GM19438 (cell line): Measurements from ENCODE around the gene CYP3A4.
"Not testable (repeated sequence)": the region's sequence is repeated elsewhere in the genome, so short reads cannot be mapped to it uniquely, and the experiment has no call there.

ENCODE experiments used
- ATAC-seq: cut with Tn5 transposase; IDR thresholded peaks from one replicate; pipeline ENCODE4 v1.9.1; 2021; ENCODE audit warnings: low read depth; ENCODE audit not compliant: unreplicated experiment

CYP3A4 gene

GRCh38 chr7:99730238-99730810 is 53.7 kb downstream of the CYP3A4 start:
- ATAC-seq, result no peak

DNA sequence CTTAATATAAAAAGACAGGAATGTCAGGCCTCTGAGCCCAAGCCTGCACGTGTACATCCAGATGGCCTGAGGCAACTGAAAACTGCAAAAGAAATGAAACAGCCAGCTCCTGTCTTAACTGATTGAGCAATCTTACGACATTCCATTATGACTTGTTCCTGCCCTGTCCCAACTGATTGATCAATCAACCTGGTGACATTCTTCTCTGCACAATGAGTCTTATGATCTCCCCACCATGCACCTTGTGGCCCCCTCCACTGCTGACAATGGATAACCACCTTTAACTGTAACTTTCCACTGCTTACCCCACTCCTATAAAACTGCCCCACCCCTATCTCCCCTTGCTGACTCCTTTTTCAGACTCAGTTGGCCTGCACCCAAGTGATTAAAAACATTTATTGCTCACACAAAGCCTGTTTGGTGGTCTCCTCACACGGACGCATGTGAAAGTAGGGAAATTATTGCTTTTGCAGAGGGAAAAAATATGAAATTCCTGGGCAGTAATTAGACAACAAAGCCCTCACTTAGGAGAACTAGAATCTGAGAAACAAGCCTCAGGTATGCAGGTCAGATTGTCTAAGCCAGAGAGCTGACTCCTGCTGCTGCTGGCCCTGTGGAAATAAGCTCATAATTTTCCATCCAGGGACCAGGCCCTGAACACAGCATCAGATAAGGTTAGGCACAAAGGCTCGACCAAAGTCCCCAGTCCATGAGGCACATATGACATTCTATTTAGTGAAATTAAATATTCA is 54.3 kb downstream of the CYP3A4 start:
- no peak for ATAC-seq

GRCh38 chr7:99728615-99729014 is 55.4 kb downstream of the CYP3A4 start:
- ATAC-seq, result no peak

DNA sequence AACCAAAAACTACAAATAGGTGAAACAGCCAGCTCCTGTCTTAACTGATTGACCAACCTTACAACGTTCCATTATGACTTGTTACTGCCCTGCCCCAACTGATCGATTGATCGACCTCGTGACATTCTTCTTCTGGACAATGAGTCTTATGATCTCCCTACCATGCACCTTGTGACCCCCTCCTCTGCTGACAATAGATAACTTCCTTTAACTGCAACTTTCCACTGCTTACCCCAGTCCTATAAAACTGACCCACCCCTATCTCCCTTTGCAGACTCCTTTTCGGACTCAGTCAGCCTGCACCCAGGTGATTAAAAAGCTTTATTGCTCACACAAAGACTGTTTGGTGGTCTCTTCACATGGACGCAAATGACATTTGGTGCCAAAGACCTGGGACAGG is 60.8 kb downstream of the CYP3A4 start:
- not testable (repeated sequence) for ATAC-seq

DNA sequence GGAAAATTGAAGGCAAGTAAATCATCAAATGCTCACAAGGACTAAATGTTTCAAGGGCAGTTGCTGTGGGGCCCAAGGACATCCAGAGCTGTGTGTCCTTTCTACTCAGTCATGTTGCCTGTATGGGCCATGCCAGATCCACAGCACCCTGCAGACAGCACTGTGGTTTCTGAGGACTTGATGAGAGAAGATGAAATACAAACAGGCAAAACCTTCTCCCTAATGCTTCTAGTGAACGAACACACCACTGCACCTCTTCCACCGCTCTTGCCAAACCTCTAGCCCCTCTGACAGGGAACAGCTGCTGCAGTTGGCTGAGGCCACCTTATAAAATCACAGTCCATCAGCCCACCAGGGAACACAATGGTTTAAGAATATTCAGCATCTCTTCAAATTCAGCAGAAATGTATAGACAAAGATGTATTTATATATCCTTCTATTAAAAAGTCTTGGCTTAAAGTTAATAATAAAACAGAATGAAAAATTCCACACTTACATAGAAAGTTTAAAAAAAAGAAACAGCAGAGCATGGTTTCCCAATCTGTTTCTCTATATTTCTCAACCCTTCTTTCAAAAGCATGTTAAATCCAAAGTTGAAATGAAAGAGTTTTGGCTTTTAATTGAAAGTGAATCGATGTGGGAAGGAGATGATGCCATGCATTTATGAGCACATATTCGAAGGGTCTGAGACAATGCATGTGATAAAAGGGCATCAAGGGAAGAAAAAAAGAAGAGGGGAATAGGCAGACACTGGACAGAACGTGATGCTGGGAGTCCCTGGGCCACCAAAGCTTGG is 63.0 kb downstream of the CYP3A4 start:
- no peak for ATAC-seq

- no peak for ATAC-seq
These were observed 63.8 kb downstream of the CYP3A4 start for GRCh38 chr7:99719996-99720769.

GRCh38 chr7:99713995-99714570 is 69.9 kb downstream of the CYP3A4 start:
- ATAC-seq, result no peak

DNA sequence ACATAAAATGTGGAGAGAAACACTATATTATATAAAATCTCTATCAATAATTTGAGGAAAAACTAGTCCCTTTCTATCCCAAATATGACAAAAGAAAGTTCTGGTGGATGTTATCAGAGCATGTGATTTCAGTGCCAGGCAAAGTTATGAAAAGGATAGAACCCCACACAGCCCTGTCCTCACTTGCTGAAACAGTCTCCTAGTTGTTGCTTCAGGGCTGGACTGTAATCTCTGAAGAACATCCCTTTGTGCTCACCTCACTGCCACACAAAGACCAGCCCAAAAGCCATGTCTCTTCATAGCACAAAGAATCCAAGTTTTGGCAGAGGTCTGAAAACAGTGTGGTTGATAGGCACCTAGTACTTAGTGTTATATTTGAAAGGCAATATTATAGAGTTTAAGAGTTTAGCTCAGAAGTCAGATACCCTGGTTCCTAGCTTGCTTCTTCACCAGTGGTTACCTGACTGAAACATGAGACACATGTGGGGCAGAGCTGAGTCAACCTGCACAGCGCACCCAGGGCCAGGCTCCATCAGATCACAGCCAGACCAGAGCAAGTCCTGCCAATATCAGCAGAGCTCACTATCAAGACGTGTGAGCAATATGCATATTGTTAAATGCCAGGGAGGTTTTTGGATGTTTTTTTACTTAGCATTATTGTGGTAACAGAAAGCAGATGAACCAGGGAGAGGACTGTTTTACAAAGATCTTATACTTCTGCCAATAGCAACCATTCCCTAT is 74.0 kb downstream of the CYP3A4 start:
- ATAC-seq, result no peak

- ATAC-seq, result no peak
These were observed 74.7 kb downstream of the CYP3A4 start for GRCh38 chr7:99709260-99709659.

GRCh38 chr7:99707096-99707495 is 76.9 kb downstream of the CYP3A4 start:
- no peak for ATAC-seq
